Neural cell (in vitro differentiated cells): Measurements from ENCODE around the gene EPHA8.

Experiments used
- EP300 ChIP-seq: fragments of 450-650 bp; conservative IDR thresholded peaks from 2 replicates; pipeline ENCODE4 v1.6.1; 2014; ENCODE audit warnings: antibody characterized with exemption, mild to moderate bottlenecking, moderate library complexity; ENCODE audit not compliant: poor library complexity, severe bottlenecking
- EZH2 ChIP-seq: fragments of 200-600, 300-800 bp; shearing (Covaris generic), sonication (generic); IDR thresholded peaks from 2 replicates; pipeline ENCODE4 v1.6.1; 2014; ENCODE audit warnings: antibody characterized with exemption, low read length, borderline replicate concordance, mild to moderate bottlenecking; ENCODE audit not compliant: insufficient read depth, poor library complexity, severe bottlenecking
- MXI1 ChIP-seq: fragments of 450-650 bp; conservative IDR thresholded peaks from 2 replicates; pipeline ENCODE4 v1.6.1; 2014; ENCODE audit warnings: antibody characterized with exemption, mild to moderate bottlenecking; ENCODE audit not compliant: poor library complexity, severe bottlenecking
- POLR2AphosphoS5 ChIP-seq: IDR thresholded peaks from 2 replicates; pipeline ENCODE4 v1.6.1; 2012
- RAD21 ChIP-seq: fragments of 450-650 bp; conservative IDR thresholded peaks from 2 replicates; pipeline ENCODE4 v1.6.1; 2014; ENCODE audit warnings: antibody characterized with exemption, mild to moderate bottlenecking, moderate library complexity
- SMC3 ChIP-seq: fragments of 450-650 bp; conservative IDR thresholded peaks from 2 replicates; pipeline ENCODE4 v1.6.1; 2014; ENCODE audit warnings: antibody characterized with exemption, mild to moderate bottlenecking, moderate library complexity; ENCODE audit not compliant: poor library complexity
- TAF1 ChIP-seq: IDR thresholded peaks from 2 replicates; pipeline ENCODE4 v1.6.1; 2012; ENCODE audit warnings: low read depth
- TF ChIP-seq, protein P1 (sequence below): IDR thresholded peaks from 2 replicates; pipeline ENCODE4 v1.6.1; 2012; ENCODE audit warnings: borderline replicate concordance
- TF ChIP-seq, protein P2 (sequence below): fragments of 450-650 bp; IDR thresholded peaks from 2 replicates; pipeline ENCODE4 v1.5.1; 2014; ENCODE audit warnings: antibody characterized with exemption, mild to moderate bottlenecking, moderate library complexity; ENCODE audit not compliant: poor library complexity, severe bottlenecking

DNA sequence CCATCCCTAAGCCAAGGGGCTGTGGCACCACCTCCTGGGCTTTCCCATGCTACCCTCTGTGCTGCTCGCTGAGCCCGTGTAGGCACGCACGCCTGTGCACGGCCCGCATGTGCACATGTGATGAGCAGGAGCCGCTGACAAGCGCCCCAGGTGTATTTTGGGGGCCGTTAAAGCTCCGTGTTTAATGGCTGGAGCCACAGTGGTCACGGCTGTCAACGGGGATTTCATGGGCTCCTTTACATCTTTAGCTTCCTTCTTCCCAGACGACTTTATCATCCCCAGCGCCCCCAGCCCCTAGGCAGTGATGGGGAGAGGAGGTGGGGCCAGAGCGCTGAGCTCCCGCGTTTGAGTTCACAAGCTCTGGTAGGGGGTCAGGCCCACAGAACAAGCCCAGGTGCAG lies 11.7 kb upstream of the EPHA8 start:
- TF ChIP-seq, protein P1, sequence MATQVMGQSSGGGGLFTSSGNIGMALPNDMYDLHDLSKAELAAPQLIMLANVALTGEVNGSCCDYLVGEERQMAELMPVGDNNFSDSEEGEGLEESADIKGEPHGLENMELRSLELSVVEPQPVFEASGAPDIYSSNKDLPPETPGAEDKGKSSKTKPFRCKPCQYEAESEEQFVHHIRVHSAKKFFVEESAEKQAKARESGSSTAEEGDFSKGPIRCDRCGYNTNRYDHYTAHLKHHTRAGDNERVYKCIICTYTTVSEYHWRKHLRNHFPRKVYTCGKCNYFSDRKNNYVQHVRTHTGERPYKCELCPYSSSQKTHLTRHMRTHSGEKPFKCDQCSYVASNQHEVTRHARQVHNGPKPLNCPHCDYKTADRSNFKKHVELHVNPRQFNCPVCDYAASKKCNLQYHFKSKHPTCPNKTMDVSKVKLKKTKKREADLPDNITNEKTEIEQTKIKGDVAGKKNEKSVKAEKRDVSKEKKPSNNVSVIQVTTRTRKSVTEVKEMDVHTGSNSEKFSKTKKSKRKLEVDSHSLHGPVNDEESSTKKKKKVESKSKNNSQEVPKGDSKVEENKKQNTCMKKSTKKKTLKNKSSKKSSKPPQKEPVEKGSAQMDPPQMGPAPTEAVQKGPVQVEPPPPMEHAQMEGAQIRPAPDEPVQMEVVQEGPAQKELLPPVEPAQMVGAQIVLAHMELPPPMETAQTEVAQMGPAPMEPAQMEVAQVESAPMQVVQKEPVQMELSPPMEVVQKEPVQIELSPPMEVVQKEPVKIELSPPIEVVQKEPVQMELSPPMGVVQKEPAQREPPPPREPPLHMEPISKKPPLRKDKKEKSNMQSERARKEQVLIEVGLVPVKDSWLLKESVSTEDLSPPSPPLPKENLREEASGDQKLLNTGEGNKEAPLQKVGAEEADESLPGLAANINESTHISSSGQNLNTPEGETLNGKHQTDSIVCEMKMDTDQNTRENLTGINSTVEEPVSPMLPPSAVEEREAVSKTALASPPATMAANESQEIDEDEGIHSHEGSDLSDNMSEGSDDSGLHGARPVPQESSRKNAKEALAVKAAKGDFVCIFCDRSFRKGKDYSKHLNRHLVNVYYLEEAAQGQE: no peak
- TF ChIP-seq TAF1: no peak
- no peak for TF ChIP-seq MXI1
- TF ChIP-seq, protein P2, sequence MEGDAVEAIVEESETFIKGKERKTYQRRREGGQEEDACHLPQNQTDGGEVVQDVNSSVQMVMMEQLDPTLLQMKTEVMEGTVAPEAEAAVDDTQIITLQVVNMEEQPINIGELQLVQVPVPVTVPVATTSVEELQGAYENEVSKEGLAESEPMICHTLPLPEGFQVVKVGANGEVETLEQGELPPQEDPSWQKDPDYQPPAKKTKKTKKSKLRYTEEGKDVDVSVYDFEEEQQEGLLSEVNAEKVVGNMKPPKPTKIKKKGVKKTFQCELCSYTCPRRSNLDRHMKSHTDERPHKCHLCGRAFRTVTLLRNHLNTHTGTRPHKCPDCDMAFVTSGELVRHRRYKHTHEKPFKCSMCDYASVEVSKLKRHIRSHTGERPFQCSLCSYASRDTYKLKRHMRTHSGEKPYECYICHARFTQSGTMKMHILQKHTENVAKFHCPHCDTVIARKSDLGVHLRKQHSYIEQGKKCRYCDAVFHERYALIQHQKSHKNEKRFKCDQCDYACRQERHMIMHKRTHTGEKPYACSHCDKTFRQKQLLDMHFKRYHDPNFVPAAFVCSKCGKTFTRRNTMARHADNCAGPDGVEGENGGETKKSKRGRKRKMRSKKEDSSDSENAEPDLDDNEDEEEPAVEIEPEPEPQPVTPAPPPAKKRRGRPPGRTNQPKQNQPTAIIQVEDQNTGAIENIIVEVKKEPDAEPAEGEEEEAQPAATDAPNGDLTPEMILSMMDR: no peak
- no peak for TF ChIP-seq EZH2
- TF ChIP-seq EP300: no peak
- no peak for TF ChIP-seq POLR2AphosphoS5
- no peak for TF ChIP-seq RAD21
- no peak for TF ChIP-seq SMC3
